Ishikawa (cell line): ENCODE data around the gene ZNF682.

Experiments used
- CREB1 ChIP-seq: IDR thresholded peaks from 2 replicates; pipeline ENCODE4 v1.6.1; 2012; ENCODE audit warnings: low read depth
- EGR1 ChIP-seq: IDR thresholded peaks from 2 replicates; pipeline ENCODE4 v1.6.1; 2012
- EP300 ChIP-seq: IDR thresholded peaks from 2 replicates; pipeline ENCODE4 v1.6.1; 2012; ENCODE audit warnings: borderline replicate concordance
- FOXM1 ChIP-seq: IDR thresholded peaks from 2 replicates; pipeline ENCODE4 v1.6.1; 2012; ENCODE audit warnings: low read depth, borderline replicate concordance
- MAX ChIP-seq: IDR thresholded peaks from 2 replicates; pipeline ENCODE4 v1.6.1; 2012
- REST ChIP-seq: IDR thresholded peaks from 2 replicates; pipeline ENCODE4 v1.6.1; 2012; ENCODE audit warnings: low read depth, mild to moderate bottlenecking
- TAF1 ChIP-seq: IDR thresholded peaks from 2 replicates; pipeline ENCODE4 v1.6.1; 2012; ENCODE audit warnings: low read depth, mild to moderate bottlenecking
- YY1 ChIP-seq: IDR thresholded peaks from 2 replicates; pipeline ENCODE4 v1.6.1; 2012; ENCODE audit warnings: low read depth
- ZBTB7A ChIP-seq: IDR thresholded peaks from 2 replicates; pipeline ENCODE4 v1.6.1; 2012; ENCODE audit warnings: low read depth

GRCh38 chr19:19956434-19957075 is 82.8 kb downstream of the ZNF682 start:
- TF ChIP-seq EP300: no peak
- no peak for TF ChIP-seq REST
- no peak for TF ChIP-seq ZBTB7A
- TF ChIP-seq CREB1: no peak
- no peak for TF ChIP-seq MAX
- no peak for TF ChIP-seq TAF1
- no peak for TF ChIP-seq YY1
- TF ChIP-seq EGR1: no peak
- no peak for TF ChIP-seq FOXM1
